ENCODE data around the gene MTHFSD. TPM values are rescaled to one million over a fixed set of nuclear protein-coding genes. Genes with fewer than 3 reads are reported as not detected.

Gene MTHFSD
- total and polyA plus RNA-seq, 2 of the 8 experiments (the other 6 are each of a cell fraction or from before 2014, with no cell fraction given), result 7.1 to 9.8 TPM

DNA sequence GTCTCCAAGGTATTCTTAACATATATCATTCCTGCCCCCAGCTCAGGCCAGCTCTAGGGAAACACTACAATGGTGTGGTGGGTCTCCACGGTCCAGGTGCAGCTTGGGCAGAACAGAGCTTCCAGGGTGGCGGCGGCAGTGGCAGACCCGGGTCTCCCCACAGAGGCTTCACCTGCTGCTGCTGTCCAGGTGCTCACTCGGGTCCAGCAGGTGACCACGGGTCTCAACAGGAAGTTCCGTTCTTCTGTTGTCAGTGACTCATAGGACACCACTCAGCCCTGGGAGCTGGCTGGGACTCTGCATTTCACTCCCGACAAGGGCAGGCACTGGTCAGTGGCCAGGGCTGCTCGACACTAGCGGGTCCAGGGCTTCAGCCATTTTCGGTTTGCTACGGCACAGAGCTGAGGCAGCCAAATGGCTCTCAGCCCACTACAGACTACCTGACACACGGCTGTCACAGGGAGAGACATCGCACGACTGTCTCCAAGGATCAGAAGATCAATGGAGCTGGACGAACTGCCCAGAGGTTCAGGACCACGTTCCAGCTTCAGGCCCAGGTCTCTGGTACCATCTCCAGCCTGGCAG lies 16.7 kb downstream of the MTHFSD start (continued):
- TF ChIP-seq, protein P1, sequence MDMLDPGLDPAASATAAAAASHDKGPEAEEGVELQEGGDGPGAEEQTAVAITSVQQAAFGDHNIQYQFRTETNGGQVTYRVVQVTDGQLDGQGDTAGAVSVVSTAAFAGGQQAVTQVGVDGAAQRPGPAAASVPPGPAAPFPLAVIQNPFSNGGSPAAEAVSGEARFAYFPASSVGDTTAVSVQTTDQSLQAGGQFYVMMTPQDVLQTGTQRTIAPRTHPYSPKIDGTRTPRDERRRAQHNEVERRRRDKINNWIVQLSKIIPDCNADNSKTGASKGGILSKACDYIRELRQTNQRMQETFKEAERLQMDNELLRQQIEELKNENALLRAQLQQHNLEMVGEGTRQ (IDR thresholded peaks at IDR 0.05; ENCODE audit: low read length), result no peak

All from H1 (cell line).